ENCODE data around the gene C11orf91.
"Not testable (repeated sequence)": the region's sequence is repeated elsewhere in the genome, so short reads cannot be mapped to it uniquely, and the experiment has no call there.

Gene C11orf91

DNA sequence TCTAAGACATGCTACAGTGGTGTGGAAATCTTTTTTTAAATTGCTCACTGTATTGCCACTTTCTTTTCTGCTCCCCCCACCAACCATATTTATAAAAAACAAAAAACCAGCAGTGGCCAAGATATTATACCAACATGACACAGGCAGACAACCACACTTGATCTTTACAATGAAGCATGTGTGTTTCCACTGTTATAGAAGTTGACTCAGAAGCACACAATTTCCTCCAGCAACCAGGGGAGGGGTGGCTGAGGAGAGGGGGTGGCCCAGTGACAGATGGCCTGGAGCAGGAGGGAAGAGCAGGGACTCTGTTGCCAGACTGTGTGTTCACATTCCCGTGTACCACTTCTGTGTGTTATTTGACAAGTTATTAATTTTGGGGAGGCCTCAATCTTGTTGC lies 20.8 kb upstream of the C11orf91 start:
- no peak for DNase-seq

DNA sequence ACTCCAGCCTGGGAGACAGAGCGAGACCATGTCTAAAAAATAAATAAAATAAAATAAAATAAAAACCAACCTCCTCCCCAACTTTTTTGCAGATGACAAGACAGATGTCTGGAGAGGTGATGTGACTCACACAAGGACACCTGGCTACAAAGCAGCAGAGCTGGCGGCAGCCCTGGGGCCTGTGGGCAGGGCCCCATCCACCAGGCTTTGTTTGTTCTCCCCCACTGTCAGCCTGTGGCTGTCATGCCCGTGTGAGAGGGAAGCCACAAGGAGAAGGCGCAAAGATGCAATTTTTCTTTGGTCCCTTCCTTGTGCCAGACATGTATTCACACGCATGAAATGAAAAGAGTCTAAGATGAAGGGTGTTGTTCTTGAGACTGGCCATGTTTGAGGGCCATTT lies 19.0 kb upstream of the C11orf91 start:
- no peak for DNase-seq

DNA sequence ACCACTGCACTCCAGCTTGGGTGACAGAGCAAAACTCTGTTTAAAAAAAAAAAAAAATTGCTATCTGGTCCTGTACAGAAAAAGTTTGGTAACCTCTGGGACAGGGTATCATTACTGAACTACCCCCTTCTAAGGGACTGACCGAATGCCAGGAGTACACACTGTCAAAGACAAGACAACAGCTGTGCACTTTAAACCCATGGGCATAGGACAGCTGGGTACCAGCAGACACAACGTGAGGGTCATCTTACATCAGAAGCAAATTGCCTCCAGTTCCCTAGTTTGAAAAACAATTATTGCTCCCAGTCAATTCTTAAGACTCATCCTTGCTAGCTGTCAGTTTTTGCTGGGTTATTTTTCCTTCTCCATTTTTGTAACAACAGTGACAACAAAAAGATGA lies 17.8 kb upstream of the C11orf91 start:
- DNase-seq = no peak

DNA sequence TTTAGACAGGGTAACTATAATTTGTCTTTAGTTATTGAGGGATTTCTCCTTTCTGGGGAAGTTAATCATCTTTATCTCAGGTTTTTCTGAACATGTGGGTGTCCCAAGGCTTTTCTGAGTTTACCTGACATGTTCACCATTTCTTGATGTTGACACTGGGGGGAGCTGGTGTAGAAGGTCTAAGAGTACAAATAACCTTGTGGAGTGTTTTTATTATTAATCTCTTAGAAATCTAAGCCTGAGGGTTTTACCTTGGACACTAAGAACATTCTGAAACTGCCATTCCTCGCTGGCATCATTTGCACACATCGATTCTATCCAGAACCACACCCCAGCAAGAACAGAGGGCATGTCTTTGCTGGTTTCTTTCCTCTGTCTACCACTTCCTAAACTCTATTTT lies 15.6 kb upstream of the C11orf91 start:
- no peak for DNase-seq

DNA sequence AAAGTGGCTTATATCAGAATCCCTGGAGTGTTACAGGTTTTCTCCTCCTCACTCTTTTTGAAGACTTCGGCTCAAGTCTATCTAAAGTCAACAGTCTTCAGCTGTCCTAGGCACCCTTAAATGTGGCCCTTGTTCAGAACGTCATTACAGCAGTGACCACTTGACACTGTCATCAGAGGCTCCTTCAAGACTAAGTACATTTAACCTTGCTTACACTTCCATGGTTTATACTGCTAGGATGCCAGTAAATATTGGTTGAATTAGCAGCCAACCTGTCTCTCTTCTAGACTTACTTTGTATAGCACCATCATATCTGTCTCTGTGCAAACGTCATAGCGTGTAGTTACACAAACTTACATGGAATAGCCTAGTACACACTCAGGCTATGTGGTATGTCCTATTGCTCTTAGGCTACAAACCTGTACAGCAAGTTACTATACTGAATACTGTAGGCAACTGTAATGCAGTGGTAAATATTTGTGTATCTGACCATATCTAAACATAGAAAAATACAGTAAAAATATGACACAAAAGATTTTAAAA lies 13.3 kb upstream of the C11orf91 start:
- no peak for DNase-seq

DNA sequence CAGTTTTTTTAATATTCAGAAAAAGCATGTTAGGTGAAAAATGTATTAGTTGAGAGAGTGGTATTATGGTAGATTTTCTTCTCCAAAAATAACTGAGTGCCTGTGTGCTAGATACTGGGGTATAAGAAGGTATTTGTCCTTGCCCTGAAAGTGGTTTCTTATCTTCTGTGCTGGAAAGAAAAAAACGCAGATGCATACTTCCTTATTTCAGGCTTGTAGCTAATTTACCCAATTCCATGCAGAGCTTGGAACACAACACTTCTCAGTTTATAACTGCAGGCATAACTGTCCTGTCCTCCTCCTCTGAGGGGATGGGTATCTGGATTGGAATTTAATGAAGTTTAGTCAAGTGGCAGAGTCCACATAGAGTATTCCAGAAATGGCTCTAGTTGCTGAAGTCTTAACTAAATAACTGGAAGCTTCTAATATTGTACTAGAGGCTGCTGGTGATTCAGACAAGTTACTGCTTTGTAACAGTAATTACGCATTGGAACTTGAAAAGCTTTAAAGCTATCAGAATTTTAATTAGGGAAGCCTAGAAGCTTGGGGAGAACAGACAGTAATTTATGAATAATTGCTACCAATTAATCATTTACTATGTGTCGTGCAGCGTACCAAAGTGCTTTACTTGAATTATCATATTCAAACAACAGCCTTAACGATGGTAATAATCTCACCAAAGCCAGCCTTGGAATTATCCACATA lies 12.7 kb upstream of the C11orf91 start:
- no peak for DNase-seq

DNA sequence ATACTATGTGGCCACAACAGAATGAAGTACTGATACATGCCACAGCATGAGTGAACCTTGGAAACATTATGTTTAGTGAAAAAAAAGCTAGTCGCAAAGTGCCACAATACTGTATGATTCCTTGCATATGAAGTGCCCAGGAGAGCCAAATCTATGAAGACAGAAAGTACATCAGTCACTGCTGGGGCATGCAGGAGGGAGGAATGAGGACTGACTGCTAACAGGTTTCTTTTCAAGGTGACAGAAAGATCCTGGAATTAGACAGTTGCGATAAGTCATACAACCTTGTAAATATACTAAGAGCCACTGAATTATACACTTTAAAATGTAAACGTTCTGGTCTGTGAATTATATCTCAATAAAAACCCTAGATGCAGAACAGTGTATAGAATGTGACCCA lies 11.8 kb upstream of the C11orf91 start:
- DNase-seq = no peak

DNA sequence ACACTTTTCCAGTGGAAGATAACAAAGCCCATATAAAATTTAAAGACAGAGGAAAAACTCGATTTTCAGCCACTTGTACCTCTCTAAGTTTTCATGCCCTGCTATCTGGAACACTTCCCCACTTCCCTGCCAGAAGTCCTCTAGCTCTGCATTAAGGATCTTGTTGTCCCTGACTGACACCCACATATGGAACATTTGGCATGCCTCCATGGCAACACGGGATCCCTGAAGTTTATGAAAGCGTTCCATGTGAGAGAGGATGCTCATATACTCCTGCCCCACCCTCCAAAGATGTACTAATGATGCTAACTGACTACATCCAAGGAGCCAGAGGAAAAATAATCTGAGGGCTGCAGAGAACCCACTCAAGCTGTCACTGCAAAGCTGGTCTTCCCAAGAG lies 8.8 kb upstream of the C11orf91 start:
- no peak for DNase-seq

DNA sequence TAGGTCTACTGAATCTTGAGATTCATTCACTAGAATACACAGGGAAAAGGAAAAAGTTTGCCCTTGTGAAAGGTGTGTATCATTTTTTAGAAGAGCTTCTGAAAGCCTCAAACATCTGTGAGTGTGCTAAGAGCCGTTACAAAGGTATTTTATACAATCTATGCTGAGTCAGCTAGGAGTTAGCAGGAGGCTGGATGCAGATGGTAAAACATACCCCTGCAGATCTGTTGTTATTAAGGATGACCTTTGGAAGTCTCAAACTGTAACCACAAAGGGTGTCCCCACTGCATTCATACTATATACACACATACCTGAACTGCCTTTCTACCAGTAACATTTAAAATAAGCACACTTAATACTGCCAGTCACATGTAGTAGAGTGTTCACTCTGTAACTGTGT lies 8.4 kb upstream of the C11orf91 start:
- DNase-seq = no peak

DNA sequence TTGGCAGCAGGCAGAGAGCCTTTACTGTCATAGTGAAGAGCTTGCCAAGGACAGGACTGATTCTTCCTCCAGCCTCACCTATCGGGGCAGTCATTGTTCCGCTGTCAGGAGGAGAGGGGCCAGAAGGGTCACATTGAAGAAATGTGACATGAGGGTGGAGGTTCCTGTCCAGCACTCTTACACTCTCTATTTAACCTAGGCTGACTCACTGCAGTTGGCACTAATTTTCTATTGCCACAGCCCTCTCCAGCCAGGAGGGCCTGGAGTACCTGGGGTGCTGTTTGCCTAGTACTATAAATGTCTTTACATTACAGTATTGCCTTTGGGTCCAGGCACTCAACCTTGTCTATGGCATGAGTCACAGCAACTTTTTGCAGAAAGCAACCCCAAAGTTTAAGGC lies 7.2 kb upstream of the C11orf91 start:
- not testable (repeated sequence) for DNase-seq

DNA sequence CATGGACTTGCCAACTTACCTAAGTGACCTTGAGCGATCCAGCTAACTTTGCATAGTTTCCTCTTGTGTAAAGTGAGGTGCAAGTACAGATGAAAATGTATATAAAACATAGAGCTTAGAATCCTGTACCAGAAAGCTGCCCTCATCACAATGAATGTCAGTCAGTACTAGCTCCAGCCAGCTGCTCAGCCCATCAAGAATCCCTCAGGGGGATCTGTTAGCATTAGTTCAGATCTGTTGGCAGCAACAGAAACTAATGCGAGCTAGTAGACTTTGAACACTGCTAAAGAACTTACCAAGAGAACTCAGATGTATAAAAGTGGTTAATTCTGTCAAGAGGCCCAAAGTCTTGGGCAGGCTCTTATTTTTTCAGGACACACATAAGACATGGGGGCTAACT lies 6.3 kb upstream of the C11orf91 start:
- DNase-seq = no peak

DNA sequence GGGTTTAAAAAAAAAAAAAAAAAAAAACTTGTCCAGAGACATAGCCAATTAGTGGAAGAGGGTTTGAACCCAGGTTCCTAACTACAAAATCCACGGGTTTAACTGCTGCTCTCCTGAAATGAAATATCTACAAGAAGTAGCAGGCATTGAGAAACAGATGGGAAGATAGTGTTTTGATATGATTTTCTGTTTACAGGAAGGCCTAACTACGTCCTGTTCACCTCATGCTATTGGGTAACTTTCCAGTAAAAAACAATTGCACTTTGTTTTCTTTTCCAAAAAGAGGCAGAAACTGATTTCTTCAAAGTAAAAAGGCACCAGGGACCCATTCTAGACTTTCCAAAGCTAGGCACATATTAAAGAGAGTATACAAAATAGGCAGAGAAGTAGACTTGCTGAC lies 5.9 kb upstream of the C11orf91 start:
- no peak for DNase-seq

DNA sequence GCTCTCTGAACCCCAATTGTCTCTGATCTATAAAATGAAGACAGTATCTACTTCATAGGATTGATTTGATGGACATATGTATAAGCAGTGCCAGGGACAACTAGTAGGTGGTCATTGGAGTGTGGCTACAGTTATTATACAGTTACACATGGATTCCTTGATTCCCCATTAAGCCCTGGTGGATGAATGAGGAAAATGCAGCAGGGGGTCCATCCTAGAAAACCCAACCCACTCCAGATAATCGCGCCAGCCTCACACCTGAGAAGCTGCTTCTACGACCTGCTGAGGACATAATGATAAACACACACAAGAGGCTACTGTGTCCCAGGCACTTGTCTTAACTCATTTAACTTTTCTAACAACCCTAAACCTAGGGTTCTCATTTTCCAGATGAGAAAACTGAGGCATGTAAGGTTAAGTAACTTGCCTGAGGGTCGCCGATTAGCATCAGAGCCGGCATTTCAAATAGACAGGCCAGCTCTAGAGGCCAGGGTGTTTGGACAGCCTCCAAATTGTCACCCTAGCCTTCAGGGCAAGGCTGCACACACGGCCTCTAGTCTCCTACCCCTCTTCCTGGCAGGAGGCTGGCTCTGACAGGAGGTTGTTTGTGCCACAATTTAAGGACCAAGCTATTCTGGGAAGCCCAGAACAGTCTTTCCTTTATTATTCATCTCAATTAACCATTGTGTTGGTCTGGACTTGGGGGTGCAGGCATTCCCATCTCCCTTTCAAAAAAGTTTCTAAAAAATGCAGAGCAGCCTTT lies 3.8 kb upstream of the C11orf91 start:
- no peak for DNase-seq

DNA sequence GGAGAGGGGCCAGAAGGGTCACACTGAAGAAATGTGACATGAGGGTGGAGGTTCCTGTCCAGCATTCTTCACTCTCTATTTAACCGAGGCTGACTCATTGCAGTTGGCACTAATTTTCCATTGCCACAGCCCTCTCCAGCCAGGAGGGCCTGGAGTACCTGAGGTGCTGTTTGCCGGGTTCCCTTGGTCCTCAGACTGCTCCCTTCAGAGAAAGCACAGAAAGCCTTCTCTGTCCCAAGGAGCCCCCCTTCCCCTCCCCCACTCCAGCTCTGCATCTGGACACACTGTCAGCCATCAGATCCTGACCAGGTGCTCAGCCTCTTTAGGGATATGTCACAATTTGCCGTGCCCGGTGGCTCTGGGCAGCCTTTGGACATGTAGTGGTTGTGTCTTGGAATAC lies 3.2 kb upstream of the C11orf91 start:
- DNase-seq = no peak

DNA sequence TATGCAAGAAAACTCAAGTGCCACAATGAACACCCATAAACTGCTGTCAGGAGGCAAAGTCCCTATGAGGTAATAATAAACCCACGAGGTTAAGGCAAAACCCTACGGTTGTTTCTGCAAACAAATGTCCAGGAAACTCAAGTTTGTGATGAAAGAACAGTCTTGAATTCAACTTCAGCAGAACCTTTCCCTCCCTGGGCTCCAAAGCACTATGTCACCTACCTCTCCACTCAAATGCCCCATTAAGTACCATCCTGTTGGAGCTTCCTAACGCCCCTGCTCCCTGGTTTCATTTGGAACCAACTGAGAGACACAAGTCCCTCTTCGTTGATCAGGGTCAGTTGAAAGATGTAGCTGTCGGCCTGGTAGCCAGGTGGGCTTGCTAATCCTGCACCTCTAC lies 2.6 kb upstream of the C11orf91 start:
- DNase-seq = no peak

DNA sequence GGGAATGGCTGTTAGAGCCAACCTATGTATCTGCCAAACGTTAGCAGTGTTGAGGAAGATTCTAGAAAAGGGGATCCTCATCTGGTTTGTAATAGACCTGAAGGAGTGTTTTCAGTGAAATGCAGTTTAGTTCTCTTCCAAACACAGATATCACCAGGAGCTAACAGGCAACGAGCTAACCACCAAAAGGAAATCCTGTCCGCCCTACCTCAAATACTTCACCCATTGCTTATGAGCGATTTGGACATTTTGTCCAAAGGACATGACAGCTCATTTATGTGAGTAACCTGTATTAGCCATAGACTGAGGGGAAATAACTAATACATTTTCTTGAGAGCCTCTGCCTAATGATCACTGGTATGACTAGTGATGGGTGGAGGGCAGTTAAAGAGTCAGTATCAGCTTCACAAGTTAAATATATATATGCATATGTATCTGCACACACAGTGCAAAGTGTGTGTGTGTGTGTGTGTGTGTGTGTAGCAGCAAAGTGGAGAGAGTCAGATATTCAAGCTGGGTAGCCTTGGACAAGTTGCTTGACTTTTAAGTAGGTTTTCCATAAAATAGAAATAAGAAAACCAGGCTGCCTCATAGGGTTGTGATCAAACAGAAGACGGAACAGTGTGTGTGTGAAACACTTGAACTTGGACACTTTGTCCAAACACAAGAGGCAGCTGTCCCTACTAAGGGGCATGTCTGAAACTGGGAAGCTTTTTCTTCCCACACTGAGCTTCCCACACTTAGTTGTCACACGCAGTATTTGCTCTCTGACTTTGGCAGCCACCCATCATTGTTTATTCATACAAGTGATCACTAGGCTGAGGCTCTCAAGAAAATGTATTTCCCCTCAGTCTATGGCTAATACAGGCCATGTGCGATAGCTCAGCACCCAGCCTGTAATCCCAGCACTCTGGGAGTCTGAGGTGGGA lies 940 bp upstream of the C11orf91 start:
- no peak for DNase-seq

DNA sequence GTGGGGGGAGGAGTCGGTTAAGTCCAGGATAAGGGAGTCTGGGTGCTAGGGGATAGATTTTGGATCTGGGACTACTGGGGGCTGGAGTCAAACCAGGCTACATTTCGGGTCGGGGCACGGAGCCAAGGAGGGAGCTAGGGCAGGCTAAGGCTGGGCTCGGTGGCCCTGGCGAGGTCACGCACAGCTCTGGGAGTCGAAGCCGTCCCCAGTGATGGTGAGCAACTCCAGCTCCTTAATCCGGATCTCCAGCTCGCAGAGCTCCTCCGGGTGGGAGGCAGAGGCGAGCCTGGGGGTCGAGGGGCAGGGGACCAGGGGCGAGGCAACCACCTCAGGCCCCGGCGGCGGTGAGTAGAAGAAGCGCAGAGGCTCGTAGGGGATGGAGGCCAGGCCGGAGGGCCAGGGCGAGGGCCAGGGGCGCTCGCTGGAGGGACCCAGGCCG lies 544 bp downstream of the C11orf91 start:
- DNase-seq = no peak

DNA sequence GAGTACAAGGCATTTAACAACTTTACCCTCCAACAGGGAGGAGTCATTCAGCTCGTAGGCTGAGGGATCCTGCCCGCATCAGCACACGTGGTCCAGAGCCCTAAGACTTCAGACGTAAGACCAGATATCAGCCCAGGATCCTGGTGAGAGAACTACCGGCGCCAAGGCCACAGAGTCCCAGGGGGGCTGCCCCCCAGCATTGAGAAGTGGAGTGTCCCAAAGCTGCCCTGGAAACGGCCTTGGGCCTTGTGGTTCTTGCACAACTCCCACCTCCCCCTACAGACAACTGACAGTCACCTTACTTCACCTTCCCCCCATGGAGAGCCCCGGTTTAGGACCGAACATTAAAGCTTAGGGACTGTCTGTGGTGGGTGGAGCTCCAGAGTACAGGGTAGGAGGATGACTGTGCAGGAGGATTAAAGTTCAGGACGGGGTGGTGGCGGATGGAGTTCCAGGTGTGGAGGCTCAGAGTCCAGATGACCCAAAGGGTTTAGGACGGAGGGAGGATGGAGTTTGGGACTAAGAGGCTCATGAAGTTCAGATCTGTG lies 1.0 kb downstream of the C11orf91 start:
- DNase-seq = no peak

DNA sequence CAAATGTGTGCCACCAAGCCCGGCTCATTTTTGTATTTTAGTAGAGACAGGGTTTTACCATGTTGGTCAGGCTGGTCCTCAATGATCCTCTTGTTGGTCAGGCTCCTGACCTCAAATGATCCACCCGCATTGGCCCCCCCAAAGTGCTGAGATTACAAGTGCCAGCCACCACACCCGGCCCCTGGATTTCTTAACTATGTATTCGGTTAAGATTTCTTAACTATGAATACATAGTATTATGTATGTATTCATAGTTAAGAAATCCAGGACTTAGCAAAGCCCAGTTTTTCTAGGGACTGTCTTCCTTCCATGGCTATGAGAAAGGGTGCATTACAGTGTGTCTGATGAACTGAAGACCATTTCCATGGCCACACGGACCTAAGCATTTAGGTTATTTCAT lies 1.7 kb downstream of the C11orf91 start:
- no peak for DNase-seq

DNA sequence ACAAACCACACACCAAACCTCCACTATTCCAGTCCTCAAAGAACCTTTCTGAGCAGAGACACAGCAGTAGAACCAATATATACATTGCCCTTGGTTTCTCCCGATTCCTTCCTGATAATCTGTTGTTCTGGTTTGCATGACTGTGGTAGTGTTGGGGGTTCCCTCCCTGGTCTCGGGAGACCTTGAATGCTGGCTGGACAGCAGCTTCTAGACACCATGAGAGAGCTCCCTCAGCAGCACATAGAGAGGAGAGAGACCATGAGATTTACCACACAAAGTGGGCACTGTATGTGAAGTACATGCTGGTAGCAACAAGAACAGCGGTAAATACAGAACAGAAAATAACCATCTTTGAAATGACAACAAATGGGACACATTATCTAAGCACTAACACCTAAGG lies 2.6 kb downstream of the C11orf91 start:
- DNase-seq = no peak

DNA sequence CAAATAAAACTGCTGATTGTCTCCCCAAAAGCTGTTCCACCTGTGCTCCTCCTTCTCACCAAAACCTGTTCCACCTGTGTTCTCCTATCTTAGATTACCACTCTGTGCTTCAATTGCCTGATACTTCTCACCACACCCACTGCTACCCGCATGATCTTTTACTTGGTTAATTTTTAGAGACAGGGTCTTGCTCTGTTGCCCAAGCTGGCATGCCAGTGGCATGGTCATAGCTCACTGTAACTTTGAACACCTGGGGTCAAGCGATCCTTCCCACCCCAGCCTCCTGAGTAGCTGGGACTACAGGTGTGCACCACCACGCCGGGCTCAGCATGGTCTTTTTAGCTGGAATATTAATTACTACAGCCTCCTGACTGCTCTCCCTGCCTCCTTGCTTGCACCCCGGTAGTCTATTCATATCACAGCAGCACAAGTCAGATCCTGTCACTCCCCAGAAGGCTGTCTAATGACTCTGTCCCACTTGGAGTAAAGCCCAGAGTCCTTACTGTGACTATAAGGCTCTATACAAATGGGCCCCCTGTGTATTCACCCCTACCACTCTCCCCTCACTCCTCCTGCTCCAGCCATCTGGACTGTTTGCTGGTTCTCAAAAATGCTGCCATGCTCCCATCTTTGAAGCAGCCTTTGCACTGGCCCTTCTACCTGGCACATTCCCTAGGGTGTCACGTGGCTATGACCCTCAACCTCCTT lies 3.5 kb downstream of the C11orf91 start:
- DNase-seq = no peak

DNA sequence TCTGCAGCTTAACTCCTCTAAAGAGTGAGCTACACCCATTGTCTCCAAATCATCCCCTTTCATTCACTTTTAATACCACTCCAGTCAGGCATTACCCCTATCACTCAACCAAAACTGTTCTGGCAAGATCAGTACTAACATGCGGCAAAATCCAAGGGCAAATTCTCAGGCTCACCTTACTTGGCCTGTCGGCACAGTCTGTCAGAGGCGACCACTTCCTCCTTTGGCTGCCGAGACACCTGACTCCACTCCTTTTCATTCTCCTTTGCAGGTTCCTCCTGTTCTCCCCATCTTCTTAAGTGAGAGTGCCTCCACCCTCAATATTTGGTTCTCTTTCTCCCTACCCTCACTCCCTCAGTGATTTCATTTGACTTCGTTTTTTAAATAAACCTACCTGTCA lies 4.2 kb downstream of the C11orf91 start:
- no peak for DNase-seq

All from stimulated activated CD8-positive, alpha-beta memory T cell treated with anti-CD3 and anti-CD28 coated beads, Interleukin-4, amount 100 ng/mL, for 48 hours (primary cell).